GM12873 (cell line): ENCODE data around the gene KIF18A.

ENCODE experiments used
- CTCF ChIP-seq: IDR thresholded peaks from 2 replicates; pipeline ENCODE4 v1.5.1; 2012; ENCODE audit warnings: low read depth, mild to moderate bottlenecking, moderate library complexity, low read length, control low read depth; ENCODE audit not compliant: insufficient read depth; ENCODE audit errors: missing control alignments

The KIF18A gene

GRCh38 chr11:28017816-28018215, 90.1 kb downstream of the KIF18A start:
- no peak for TF ChIP-seq CTCF

GRCh38 chr11:28011813-28012212, 96.1 kb downstream of the KIF18A start:
- TF ChIP-seq CTCF: no peak

- TF ChIP-seq CTCF: no peak
These were observed 98.0 kb downstream of the KIF18A start for GRCh38 chr11:28009996-28010395.

DNA sequence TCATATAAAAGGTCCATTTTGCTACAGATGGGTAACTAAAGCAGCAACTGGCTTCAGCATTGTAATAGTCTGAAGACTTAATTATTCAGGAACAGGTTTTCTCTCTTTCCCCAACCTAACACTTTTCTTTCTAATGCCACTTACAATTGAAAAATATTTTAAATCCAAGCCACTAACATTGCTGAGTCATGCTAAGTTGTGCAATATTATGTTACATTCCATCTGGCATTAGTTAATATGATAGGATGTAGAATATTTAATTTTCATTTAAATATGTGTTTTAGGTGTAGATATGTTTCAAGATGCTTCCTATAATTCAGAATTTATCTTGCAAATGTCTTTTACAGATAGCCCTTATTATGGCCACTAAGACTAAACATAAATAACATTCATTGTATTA, 98.6 kb downstream of the KIF18A start:
- TF ChIP-seq CTCF: no peak

DNA sequence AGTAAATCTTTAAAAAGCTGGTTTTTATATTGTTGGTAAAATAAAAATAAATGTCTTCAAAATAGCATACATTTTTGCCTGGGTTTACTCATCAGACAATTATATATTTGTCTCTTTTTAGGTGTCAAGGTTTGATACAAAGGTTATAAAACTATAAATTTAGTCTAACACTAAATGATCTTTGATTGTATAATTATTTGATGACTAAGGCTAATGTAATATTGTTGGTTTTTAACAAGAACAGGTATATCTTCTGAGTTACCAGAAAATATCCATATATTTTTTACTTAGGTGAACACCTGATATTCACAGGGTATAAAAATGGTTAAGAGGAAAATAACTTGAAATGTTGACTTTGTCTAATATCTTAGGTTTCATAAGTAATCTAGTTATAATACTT, 104.3 kb downstream of the KIF18A start:
- no peak for TF ChIP-seq CTCF

- TF ChIP-seq CTCF: no peak
These were observed 109.4 kb downstream of the KIF18A start for GRCh38 chr11:27998552-27998951.

DNA sequence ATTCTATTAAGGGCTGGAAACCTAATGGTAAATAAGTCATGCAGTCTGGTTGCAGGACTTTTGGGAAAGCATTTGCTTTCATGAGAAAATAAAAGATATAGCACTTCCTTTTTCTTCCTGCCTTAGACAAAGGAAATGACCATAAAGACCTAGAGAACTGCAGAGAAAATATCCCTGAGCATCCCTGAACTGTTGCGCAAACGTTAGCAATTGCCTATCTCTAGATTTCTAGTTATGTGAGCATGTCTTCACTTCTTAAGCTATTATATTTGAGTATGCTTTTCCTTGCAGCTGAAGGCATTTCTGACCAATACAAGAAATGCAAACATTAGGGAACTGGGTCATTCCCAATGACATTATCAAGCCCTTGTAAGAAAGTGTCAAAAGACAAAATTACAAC, 110.6 kb downstream of the KIF18A start:
- TF ChIP-seq CTCF: no peak
